ENCODE measurements around the gene BCL2L11.

Gene BCL2L11

GRCh38 chr2:111207851-111208250 lies 87.1 kb downstream of the BCL2L11 start:
- peaks cover 30% of the 10 kb centered on the region for H3K4me1 ChIP-seq (ENCODE audit: low read length)
- no peak overlapping the region for H3K9ac ChIP-seq (ENCODE audit: low read length)
- no peak overlapping the region for H3K4me2 ChIP-seq (ENCODE audit: low read length)
- no peak overlapping the region for H2AFZ ChIP-seq (ENCODE audit: low read depth, low read length)
- no peaks in the 10 kb centered on the region for H4K20me1 ChIP-seq (ENCODE audit: insufficient read depth, low read length)
- TF ChIP-seq CTCF (IDR thresholded peaks at IDR 0.05; ENCODE audit: low read depth, low read length) (no peak), EZH2phosphoT487 (IDR thresholded peaks at IDR 0.05; ENCODE audit: low read depth) (no peak)
- peaks cover 24% of the 10 kb centered on the region for H3K9me3 ChIP-seq (ENCODE audit: insufficient read depth, low read length)
- H3K27me3 ChIP-seq (ENCODE audit: low read depth, low read length) = peaks cover 20% of the 10 kb centered on the region
- no peak overlapping the region for H3K4me3 ChIP-seq (ENCODE audit: low read length)
- H3K27ac ChIP-seq (ENCODE audit: low read length) = no peak overlapping the region
- no peaks in the 10 kb centered on the region for H3K79me2 ChIP-seq (ENCODE audit: low read length)
- peaks cover 21% of the 10 kb centered on the region for H3K36me3 ChIP-seq (replicated peaks; ENCODE audit: low read depth, low read length)

DNA sequence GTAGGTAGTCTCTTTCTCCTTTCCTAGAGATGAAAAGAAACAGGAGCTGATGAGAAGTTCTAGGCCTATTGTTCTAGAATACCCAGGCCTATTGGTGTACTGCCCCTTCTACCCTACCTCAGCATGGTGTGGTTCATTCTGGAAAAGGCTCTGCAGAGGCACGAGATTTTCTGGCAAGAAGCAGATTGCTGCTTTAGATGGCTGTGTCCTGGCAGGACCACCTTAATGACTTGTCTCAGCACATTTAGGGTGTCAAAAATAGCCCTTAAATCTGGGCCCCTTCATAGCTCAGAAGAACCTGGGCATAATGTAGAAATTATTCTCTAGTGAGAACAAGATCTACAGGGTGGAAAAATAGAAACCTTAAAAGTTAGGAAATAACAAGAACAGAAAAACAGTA lies 87.9 kb downstream of the BCL2L11 start:
- H3K9me3 ChIP-seq (ENCODE audit: insufficient read depth, low read length) = peaks cover 32% of the 10 kb centered on the region
- no peaks in the 10 kb centered on the region for H4K20me1 ChIP-seq (ENCODE audit: insufficient read depth, low read length)
- no peak overlapping the region for H2AFZ ChIP-seq (ENCODE audit: low read depth, low read length)
- peaks cover 20% of the 10 kb centered on the region for H3K27me3 ChIP-seq (ENCODE audit: low read depth, low read length)
- peaks cover 30% of the 10 kb centered on the region for H3K4me1 ChIP-seq (ENCODE audit: low read length)
- H3K9ac ChIP-seq (ENCODE audit: low read length) = peak overlapping the region; percentile 17; the same call in 1 of the 2 replicates
- no peaks in the 10 kb centered on the region for H3K79me2 ChIP-seq (ENCODE audit: low read length)
- no peak overlapping the region for H3K4me3 ChIP-seq (ENCODE audit: low read length)
- peaks cover 28% of the 10 kb centered on the region for H3K36me3 ChIP-seq (replicated peaks; ENCODE audit: low read depth, low read length)
- peak overlapping the region; percentile 35 for H3K4me2 ChIP-seq (ENCODE audit: low read length)
- TF ChIP-seq EZH2phosphoT487 (IDR thresholded peaks at IDR 0.05; ENCODE audit: low read depth) (no peak), CTCF (IDR thresholded peaks at IDR 0.05; ENCODE audit: low read depth, low read length) (no peak)
- peak overlapping the region; percentile 63 for H3K27ac ChIP-seq (ENCODE audit: low read length)

DNA sequence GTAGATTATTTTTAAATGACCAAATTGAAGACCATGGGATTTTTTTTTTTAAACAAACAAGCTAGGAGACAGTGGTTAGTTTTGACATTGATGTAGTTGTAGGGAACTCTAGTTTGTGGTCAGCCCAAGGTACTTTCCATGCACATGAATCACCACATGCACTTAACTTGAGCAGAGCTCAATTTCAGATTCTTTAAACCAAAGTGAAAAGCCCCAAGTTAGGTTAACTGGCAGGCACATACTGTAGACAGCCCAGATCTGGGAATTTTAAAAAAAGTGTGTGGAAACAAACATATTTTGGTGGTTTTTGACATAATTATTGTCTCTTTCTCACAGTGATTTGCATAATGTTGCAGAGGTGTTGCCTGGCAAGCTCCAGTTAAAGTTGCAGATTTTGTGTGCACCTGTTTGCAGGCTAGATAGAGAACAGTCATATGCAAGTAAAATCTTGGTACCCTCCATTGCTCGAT lies 88.4 kb downstream of the BCL2L11 start:
- Histone ChIP-seq H4K20me1 (ENCODE audit: insufficient read depth, low read length) (no peaks in the 10 kb centered on the region), H2AFZ (ENCODE audit: low read depth, low read length) (no peak overlapping the region), H3K9me3 (ENCODE audit: insufficient read depth, low read length) (peaks cover 36% of the 10 kb centered on the region), H3K36me3 (replicated peaks; ENCODE audit: low read depth, low read length) (peaks cover 32% of the 10 kb centered on the region), H3K4me1 (ENCODE audit: low read length) (peaks cover 30% of the 10 kb centered on the region), H3K4me2 (ENCODE audit: low read length) (peak overlapping the region; percentile 35), H3K27me3 (ENCODE audit: low read depth, low read length) (peaks cover 20% of the 10 kb centered on the region), H3K4me3 (ENCODE audit: low read length) (0 out of 2 replicates have a peak overlapping the region, but pooled peaks have one; percentile 8), H3K27ac (ENCODE audit: low read length) (peak overlapping the region; percentile 63), H3K9ac (ENCODE audit: low read length) (no peak overlapping the region), H3K79me2 (ENCODE audit: low read length) (no peaks in the 10 kb centered on the region)
- TF ChIP-seq EZH2phosphoT487 (IDR thresholded peaks at IDR 0.05; ENCODE audit: low read depth) = no peak
- no peak for TF ChIP-seq CTCF (IDR thresholded peaks at IDR 0.05; ENCODE audit: low read depth, low read length)

DNA sequence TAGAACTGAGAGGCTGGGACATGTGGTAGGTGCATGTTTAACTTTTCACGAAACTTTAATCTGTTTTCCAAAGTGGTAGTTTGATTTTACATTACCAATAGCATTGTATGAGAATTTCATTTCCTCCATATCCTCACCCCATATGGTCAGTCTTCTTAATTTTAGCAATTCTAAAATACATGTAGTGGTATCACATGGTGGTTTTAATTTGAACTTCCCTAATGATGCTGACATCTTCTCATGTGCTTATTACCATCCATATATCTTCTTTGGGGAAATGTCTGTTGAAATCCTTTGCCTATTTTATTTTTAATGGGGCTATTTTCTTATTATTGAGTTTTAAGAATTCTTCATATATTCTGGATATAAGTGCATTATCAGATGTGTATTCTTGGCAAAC lies 89.3 kb downstream of the BCL2L11 start:
- H3K9ac ChIP-seq (ENCODE audit: low read length) = no peak overlapping the region
- H3K27ac ChIP-seq (ENCODE audit: low read length) = peak overlapping the region; percentile 63; the same call in 1 of the 2 replicates
- no peak overlapping the region for H3K4me3 ChIP-seq (ENCODE audit: low read length)
- H3K4me1 ChIP-seq (ENCODE audit: low read length) = peaks cover 30% of the 10 kb centered on the region
- H3K4me2 ChIP-seq (ENCODE audit: low read length) = 0 out of 2 replicates have a peak overlapping the region, but pooled peaks have one; percentile 8
- H2AFZ ChIP-seq (ENCODE audit: low read depth, low read length) = no peak overlapping the region
- TF ChIP-seq CTCF (IDR thresholded peaks at IDR 0.05; ENCODE audit: low read depth, low read length) = no peak
- TF ChIP-seq EZH2phosphoT487 (IDR thresholded peaks at IDR 0.05; ENCODE audit: low read depth) = no peak
- H3K9me3 ChIP-seq (ENCODE audit: insufficient read depth, low read length) = peaks cover 45% of the 10 kb centered on the region
- no peaks in the 10 kb centered on the region for H4K20me1 ChIP-seq (ENCODE audit: insufficient read depth, low read length)
- peaks cover 20% of the 10 kb centered on the region for H3K27me3 ChIP-seq (ENCODE audit: low read depth, low read length)
- H3K36me3 ChIP-seq (replicated peaks; ENCODE audit: low read depth, low read length) = peaks cover 41% of the 10 kb centered on the region
- no peaks in the 10 kb centered on the region for H3K79me2 ChIP-seq (ENCODE audit: low read length)
